GM18499 (cell line): ENCODE results near the gene HACD2.

Source experiments
- ATAC-seq: cut with Tn5 transposase; IDR thresholded peaks from one replicate; pipeline ENCODE4 v1.9.1; 2021; ENCODE audit warnings: moderate number of reproducible peaks; ENCODE audit not compliant: insufficient read depth, unreplicated experiment

HACD2 gene

GRCh38 chr3:123453675-123454074 lies 131.2 kb downstream of the HACD2 start:
- ATAC-seq = no peak

GRCh38 chr3:123451186-123451585 lies 133.7 kb downstream of the HACD2 start:
- ATAC-seq = no peak

GRCh38 chr3:123449997-123450604 lies 134.8 kb downstream of the HACD2 start:
- ATAC-seq = no peak

GRCh38 chr3:123449102-123449996 lies 135.5 kb downstream of the HACD2 start:
- no peak for ATAC-seq

GRCh38 chr3:123448536-123449101 lies 136.2 kb downstream of the HACD2 start, which contains the start of gene ADCY5:
Gene ADCY5 (minus strand): TSS chr3:123449090. CDS start chr3:123448545, 545 bp downstream.
- no peak for ATAC-seq

GRCh38 chr3:123447749-123448517 lies 136.9 kb downstream of the HACD2 start:
- no peak for ATAC-seq

- no peak for ATAC-seq
Measured at GRCh38 chr3:123447416-123447748, 137.5 kb downstream of the HACD2 start.

GRCh38 chr3:123446610-123447109 lies 138.2 kb downstream of the HACD2 start:
- ATAC-seq = no peak

GRCh38 chr3:123446210-123446609 lies 138.6 kb downstream of the HACD2 start:
- ATAC-seq = no peak

- no peak for ATAC-seq
Measured at GRCh38 chr3:123445702-123446101, 139.2 kb downstream of the HACD2 start.

GRCh38 chr3:123444744-123445143 lies 140.1 kb downstream of the HACD2 start:
- ATAC-seq = no peak

GRCh38 chr3:123444023-123444422 lies 140.8 kb downstream of the HACD2 start:
- no peak for ATAC-seq

GRCh38 chr3:123442908-123443307 lies 141.9 kb downstream of the HACD2 start:
- no peak for ATAC-seq

GRCh38 chr3:123442125-123442524 lies 142.7 kb downstream of the HACD2 start:
- ATAC-seq = no peak
